ENCODE results near the gene USP54. TPM values are rescaled to one million over a fixed set of nuclear protein-coding genes. Genes with fewer than 3 reads are reported as not detected.
A peak's percentile ranks its signal among the peaks of the same experiment; 100 is the strongest.

USP54 gene, protein sequence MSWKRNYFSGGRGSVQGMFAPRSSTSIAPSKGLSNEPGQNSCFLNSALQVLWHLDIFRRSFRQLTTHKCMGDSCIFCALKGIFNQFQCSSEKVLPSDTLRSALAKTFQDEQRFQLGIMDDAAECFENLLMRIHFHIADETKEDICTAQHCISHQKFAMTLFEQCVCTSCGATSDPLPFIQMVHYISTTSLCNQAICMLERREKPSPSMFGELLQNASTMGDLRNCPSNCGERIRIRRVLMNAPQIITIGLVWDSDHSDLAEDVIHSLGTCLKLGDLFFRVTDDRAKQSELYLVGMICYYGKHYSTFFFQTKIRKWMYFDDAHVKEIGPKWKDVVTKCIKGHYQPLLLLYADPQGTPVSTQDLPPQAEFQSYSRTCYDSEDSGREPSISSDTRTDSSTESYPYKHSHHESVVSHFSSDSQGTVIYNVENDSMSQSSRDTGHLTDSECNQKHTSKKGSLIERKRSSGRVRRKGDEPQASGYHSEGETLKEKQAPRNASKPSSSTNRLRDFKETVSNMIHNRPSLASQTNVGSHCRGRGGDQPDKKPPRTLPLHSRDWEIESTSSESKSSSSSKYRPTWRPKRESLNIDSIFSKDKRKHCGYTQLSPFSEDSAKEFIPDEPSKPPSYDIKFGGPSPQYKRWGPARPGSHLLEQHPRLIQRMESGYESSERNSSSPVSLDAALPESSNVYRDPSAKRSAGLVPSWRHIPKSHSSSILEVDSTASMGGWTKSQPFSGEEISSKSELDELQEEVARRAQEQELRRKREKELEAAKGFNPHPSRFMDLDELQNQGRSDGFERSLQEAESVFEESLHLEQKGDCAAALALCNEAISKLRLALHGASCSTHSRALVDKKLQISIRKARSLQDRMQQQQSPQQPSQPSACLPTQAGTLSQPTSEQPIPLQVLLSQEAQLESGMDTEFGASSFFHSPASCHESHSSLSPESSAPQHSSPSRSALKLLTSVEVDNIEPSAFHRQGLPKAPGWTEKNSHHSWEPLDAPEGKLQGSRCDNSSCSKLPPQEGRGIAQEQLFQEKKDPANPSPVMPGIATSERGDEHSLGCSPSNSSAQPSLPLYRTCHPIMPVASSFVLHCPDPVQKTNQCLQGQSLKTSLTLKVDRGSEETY (N-terminal part only)
- total RNA-seq, result 10 to 100 TPM; 94.2 to 98.3 TPM
- 10 to 100 TPM; 79.0 to 84.3 TPM for polyA plus RNA-seq (ENCODE audit: insufficient read length in 2 of 2)
- long read RNA-seq, donor 1, result 0 reads
- long read RNA-seq, donor 2, result 0 reads
- long read RNA-seq, donor 3, result 0 reads
- long read RNA-seq, donor 4, partial matches to known transcripts, result 0 of 1 reads
- long read RNA-seq, donor 4, other reads (novel, unspliced or antisense), result 0 of 1 reads

DNA sequence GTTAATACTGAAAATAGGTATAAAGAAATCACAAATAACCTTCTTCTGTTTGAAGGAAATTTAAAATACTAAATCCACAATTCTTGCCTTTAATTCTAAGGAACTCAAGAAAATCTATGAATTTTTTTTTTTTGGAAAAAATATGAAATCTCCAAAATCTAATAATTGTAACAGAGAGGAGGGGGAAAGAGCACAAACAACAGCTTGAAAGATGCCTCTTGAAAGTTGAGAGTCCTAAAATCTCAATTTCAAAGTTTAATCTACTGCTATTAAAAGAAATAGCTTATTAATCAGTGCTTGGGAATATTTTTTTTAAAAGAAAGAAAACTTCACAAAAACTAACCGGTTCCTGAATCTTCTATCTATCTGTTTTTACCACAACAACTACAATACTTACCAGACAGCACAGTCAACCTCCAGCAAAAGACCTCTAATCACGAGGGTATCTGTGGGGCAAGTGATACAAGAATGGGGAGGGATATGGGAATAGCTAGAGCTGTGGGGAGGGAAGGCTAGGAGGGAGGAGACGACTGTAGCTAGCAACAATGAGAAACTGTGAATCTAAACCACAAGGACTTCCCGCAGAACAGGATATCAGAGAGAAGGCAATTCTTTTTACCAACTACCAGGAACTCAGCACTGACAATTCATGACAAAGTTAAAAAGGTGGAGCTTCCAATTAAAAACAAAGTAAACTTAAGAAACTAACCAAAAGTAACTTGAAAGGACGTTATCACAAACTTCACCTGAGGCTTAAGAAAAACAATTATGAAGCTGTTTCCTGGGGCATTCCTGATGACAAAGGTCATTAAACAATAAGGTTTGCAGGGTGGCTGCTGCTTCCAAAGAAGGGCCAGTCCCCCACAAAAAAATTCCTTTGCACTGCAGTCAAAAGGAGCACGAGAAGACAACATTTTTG, at the start of gene USP54:
Gene USP54 (minus strand): TSS at position 462 of the 919 bp plus-strand sequence. CDS start 15,684 bp downstream, outside the sequence.
- Histone ChIP-seq H3K9me3 (ENCODE audit: control insufficient read depth, insufficient read depth, low read length) (no peaks in the 10 kb centered on the region), H3K27me3 (ENCODE audit: control insufficient read depth, insufficient read depth, low read length) (no peaks in the 10 kb centered on the region), H3K27ac (ENCODE audit: low read depth, low read length) (peak within 1 kb of the TSS; percentile 85), H3K4me3 (ENCODE audit: low read depth, low read length) (peak within 1 kb of the TSS; percentile 0), H3K4me1 (ENCODE audit: control insufficient read depth, insufficient read depth, low read length) (peaks cover 7% of the 10 kb centered on the region), H3K36me3 (ENCODE audit: control insufficient read depth, insufficient read depth, low read length) (no peaks in the 10 kb centered on the region)
- no CpG with 5 or more reads among the region's 6 CpGs for whole genome bisulfite sequencing (ENCODE audit: insufficient coverage)
- peak in 2 of 6 donors; percentile 26 to 43 for DNase-seq (ENCODE audit: low read depth in 4 of 6, low spot score in 6 of 6)

DNA sequence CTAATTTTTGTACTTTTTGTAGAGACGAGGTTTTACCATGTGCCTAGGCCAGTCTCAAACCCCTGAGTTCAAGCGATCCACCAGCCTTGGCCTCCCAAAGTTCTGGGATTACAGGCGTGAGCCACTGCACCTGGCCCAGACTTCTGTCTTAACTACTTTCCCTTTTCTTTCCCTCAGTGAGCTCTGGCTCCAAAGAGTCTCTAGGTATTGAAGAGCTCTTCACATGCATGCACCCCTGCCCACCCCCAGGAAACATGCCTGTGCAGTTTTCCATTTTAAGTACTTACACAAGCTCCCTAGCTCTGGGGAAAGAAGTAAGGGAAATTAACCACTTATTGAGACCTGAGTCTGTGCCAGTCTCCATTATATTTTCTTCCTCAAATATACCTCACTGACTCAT, 48.1 kb upstream of the USP54 start:
- WGBS (ENCODE audit: insufficient coverage), result 93% methylated on average over 3 of the region's 3 CpGs
- no peak for DNase-seq (ENCODE audit: low read depth in 4 of 6, low spot score in 6 of 6)
- Histone ChIP-seq H3K4me1 (ENCODE audit: control insufficient read depth, insufficient read depth, low read length) (peaks cover 2% of the 10 kb centered on the region), H3K4me3 (ENCODE audit: low read depth, low read length) (no peak overlapping the region), H3K27me3 (ENCODE audit: control insufficient read depth, insufficient read depth, low read length) (no peaks in the 10 kb centered on the region), H3K36me3 (ENCODE audit: control insufficient read depth, insufficient read depth, low read length) (no peaks in the 10 kb centered on the region), H3K9me3 (ENCODE audit: control insufficient read depth, insufficient read depth, low read length) (no peaks in the 10 kb centered on the region), H3K27ac (ENCODE audit: low read depth, low read length) (no peak overlapping the region)

DNA sequence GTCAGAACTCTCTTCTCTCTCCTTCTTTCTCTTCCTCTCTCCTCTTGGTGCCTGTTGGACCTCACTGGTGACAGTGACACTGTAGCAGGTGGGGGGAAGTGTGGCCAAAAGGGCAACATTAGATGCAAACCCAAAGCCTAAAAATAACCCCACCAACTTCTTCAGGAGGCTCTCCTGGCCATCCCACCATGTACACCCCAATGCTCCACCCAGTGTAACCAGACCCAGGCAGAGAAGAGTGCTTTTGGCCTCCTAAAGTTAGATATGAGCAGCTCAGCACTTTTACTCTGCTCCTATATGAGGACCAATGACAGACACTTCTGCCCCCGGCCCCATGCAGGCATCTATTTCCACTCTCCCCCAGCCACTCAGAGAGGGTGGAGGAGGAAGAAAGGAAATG, 44.6 kb upstream of the USP54 start:
- Histone ChIP-seq H3K9me3 (ENCODE audit: control insufficient read depth, insufficient read depth, low read length) (no peaks in the 10 kb centered on the region), H3K4me3 (ENCODE audit: low read depth, low read length) (no peak overlapping the region), H3K4me1 (ENCODE audit: control insufficient read depth, insufficient read depth, low read length) (no peaks in the 10 kb centered on the region), H3K27me3 (ENCODE audit: control insufficient read depth, insufficient read depth, low read length) (no peaks in the 10 kb centered on the region), H3K36me3 (ENCODE audit: control insufficient read depth, insufficient read depth, low read length) (no peaks in the 10 kb centered on the region), H3K27ac (ENCODE audit: low read depth, low read length) (no peak overlapping the region)
- WGBS (ENCODE audit: insufficient coverage), result no CpG with 5 or more reads among the region's 1 CpG
- DNase-seq (ENCODE audit: low read depth in 4 of 6, low spot score in 6 of 6), result no peak

DNA sequence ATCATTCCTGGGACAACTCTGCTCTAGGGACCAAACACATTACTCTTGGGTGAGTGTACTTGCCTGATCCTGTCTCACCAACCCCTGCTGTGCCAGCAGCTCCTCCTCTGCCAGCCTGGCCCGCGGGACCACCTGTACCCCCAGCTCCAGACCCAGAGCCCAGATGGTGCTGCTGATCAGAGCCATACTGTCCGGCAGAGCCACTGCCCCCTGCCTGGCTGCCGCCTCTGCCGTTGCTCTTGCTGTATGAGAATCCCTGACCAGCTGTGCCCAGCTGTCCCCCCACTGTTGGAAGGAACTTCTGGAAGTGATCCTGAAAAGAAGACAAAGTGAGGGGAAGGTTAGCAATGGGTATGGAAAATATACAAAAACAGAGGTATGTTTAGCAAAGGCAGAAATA, 43.3 kb upstream of the USP54 start:
- H3K36me3 ChIP-seq (ENCODE audit: control insufficient read depth, insufficient read depth, low read length), result no peaks in the 10 kb centered on the region
- no peak overlapping the region for H3K4me3 ChIP-seq (ENCODE audit: low read depth, low read length)
- H3K4me1 ChIP-seq (ENCODE audit: control insufficient read depth, insufficient read depth, low read length), result no peaks in the 10 kb centered on the region
- H3K9me3 ChIP-seq (ENCODE audit: control insufficient read depth, insufficient read depth, low read length), result no peaks in the 10 kb centered on the region
- H3K27me3 ChIP-seq (ENCODE audit: control insufficient read depth, insufficient read depth, low read length), result no peaks in the 10 kb centered on the region
- DNase-seq (ENCODE audit: low read depth in 4 of 6, low spot score in 6 of 6), result no peak
- no peak overlapping the region for H3K27ac ChIP-seq (ENCODE audit: low read depth, low read length)
- 63% methylated on average over 5 of the region's 5 CpGs for WGBS (ENCODE audit: insufficient coverage)

DNA sequence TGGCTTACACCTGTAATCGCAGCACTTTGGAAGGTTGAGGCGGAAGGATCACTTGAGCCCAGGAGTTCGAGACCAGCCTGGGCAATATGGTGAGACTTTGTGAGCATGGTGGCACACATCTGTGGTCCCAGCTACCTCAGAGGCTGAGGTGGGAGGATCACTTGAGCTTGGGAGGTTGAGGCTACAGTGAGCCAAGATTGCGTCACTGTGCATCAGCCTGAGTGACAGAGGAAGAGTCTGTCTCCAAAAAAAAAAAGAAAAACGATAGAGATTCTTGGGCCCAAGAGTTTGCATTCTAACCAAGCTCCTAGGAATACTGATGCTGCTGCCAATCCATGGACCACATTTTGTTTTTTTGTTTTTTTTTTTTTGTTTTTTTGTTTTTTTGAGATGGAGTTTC, 38.0 kb upstream of the USP54 start:
- no peak overlapping the region for H3K4me3 ChIP-seq (ENCODE audit: low read depth, low read length)
- DNase-seq (ENCODE audit: low read depth in 4 of 6, low spot score in 6 of 6), result no peak
- 89% methylated on average over 5 of the region's 5 CpGs for WGBS (ENCODE audit: insufficient coverage)
- no peaks in the 10 kb centered on the region for H3K27me3 ChIP-seq (ENCODE audit: control insufficient read depth, insufficient read depth, low read length)
- no peak overlapping the region for H3K27ac ChIP-seq (ENCODE audit: low read depth, low read length)
- H3K4me1 ChIP-seq (ENCODE audit: control insufficient read depth, insufficient read depth, low read length), result peaks cover 9% of the 10 kb centered on the region
- H3K9me3 ChIP-seq (ENCODE audit: control insufficient read depth, insufficient read depth, low read length), result no peaks in the 10 kb centered on the region
- H3K36me3 ChIP-seq (ENCODE audit: control insufficient read depth, insufficient read depth, low read length), result no peaks in the 10 kb centered on the region

DNA sequence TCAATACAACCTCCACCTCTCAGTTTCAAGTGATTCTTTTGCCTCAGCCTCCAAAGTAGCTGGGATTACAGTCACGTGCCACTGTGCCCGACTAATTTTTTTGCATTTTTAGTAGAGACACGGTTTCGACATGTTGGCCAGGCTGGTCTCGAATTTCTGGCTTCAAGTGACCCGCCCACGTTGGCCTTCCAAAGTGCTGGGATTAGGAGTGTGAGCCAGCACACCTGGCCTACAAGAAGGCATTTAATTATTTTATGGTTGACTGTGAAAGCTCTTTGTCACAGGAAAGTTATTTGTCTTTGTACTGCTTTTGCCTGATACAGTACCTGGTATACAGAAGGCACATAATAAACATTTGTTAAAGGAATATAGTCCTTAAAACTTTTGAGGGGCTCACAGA, 37.3 kb upstream of the USP54 start:
- WGBS (ENCODE audit: insufficient coverage), result 90% methylated on average over 7 of the region's 7 CpGs
- DNase-seq (ENCODE audit: low read depth in 4 of 6, low spot score in 6 of 6), result no peak

DNA sequence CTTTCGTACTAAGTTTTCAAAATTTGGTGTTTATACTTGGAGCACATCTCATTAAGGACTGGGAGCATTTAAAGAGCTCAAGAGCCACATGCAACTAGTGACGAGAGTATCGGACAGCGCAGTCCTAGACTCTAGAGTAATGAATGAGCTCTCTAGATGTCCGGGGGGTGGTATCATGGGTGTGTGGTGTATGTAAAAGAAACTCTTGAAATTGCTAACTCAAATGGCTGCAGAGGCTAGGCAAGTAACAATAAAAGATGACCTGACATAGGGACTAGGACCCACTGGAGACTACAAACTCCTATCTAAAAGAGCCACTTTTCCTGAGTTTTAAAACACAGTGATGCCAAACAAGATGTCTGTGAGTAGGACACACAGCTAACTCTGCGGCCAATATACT, 36.2 kb upstream of the USP54 start:
- WGBS (ENCODE audit: insufficient coverage), result no CpG with 5 or more reads among the region's 6 CpGs
- no peaks in the 10 kb centered on the region for H3K27me3 ChIP-seq (ENCODE audit: control insufficient read depth, insufficient read depth, low read length)
- H3K36me3 ChIP-seq (ENCODE audit: control insufficient read depth, insufficient read depth, low read length), result peaks cover 4% of the 10 kb centered on the region
- no peaks in the 10 kb centered on the region for H3K9me3 ChIP-seq (ENCODE audit: control insufficient read depth, insufficient read depth, low read length)
- no peak overlapping the region for H3K4me3 ChIP-seq (ENCODE audit: low read depth, low read length)
- peaks cover 10% of the 10 kb centered on the region for H3K4me1 ChIP-seq (ENCODE audit: control insufficient read depth, insufficient read depth, low read length)
- no peak overlapping the region for H3K27ac ChIP-seq (ENCODE audit: low read depth, low read length)
- no peak for DNase-seq (ENCODE audit: low read depth in 4 of 6, low spot score in 6 of 6)

More for the DNA sequence above, 37.3 kb upstream of the USP54 start:
- Histone ChIP-seq H3K4me3 (ENCODE audit: low read depth, low read length) (no peak overlapping the region), H3K27me3 (ENCODE audit: control insufficient read depth, insufficient read depth, low read length) (no peaks in the 10 kb centered on the region), H3K9me3 (ENCODE audit: control insufficient read depth, insufficient read depth, low read length) (no peaks in the 10 kb centered on the region), H3K4me1 (ENCODE audit: control insufficient read depth, insufficient read depth, low read length) (peaks cover 10% of the 10 kb centered on the region), H3K27ac (ENCODE audit: low read depth, low read length) (no peak overlapping the region), H3K36me3 (ENCODE audit: control insufficient read depth, insufficient read depth, low read length) (no peaks in the 10 kb centered on the region)

DNA sequence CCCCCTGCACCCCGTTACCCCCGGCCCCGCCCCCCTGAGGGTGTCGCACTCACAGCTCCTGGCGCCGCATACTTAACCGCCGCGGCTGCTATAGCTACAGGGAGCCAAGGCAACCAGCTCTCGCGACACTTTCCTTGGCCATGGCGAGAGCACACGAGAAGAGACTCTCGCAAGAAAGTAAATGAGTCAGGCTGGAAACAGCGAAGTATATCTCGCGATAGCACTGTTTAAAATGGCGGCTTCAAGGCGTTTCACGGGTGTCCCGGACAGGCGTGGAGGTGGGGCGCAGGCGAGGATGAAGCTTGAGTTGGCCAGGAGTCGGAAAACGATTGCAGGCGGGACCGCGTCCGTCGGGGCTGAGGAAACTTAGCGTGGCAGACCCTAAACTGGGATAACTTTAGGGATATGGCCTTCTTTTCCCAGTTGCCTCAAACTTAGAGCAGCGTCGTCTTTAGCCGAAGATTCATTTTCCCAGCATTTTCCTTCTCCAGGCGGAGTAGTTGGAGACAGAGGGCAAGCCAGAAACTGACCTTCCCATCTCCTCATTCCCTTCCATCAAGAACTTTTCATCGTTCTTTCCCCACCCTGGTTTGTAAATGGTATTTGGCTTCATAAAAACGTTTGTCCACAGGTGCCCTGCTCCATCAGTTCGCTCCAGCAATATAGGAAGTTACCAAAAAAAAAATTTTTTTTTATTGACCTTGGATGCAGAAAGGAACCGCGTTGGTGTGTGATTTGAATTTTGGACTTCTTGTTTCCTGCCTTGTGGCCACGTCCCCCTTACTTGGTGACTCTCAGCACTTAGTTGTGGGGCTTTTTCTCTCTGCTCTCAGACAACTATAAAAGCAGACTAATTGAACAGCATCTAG, 35.0 kb upstream of the USP54 start:
- peaks cover 10% of the 10 kb centered on the region for H3K4me1 ChIP-seq (ENCODE audit: control insufficient read depth, insufficient read depth, low read length)
- H3K4me3 ChIP-seq (ENCODE audit: low read depth, low read length), result peak overlapping the region; percentile 67
- WGBS (ENCODE audit: insufficient coverage), result 1% methylated on average over 29 of the region's 42 CpGs
- H3K27ac ChIP-seq (ENCODE audit: low read depth, low read length), result peak overlapping the region; percentile 96
- no peaks in the 10 kb centered on the region for H3K27me3 ChIP-seq (ENCODE audit: control insufficient read depth, insufficient read depth, low read length)
- peaks cover 4% of the 10 kb centered on the region for H3K36me3 ChIP-seq (ENCODE audit: control insufficient read depth, insufficient read depth, low read length)
- H3K9me3 ChIP-seq (ENCODE audit: control insufficient read depth, insufficient read depth, low read length), result no peaks in the 10 kb centered on the region
- DNase-seq (ENCODE audit: low read depth in 4 of 6, low spot score in 6 of 6), result peak; percentile 96 to 99 (median 98)

Measured in spinal cord (tissue), 10 donors.